ENCODE data around the gene BHLHE23. TPM values are rescaled to one million over a fixed set of nuclear protein-coding genes. Genes with fewer than 3 reads are reported as not detected.

The BHLHE23 gene
- total RNA-seq, 1 experiment from 2014 or later: not detected

- BruUV-seq (replicated peaks): no TSS peak
- no peak for DNase-seq (ENCODE audit: low read depth, low spot score)
- Histone ChIP-seq H3K79me2 (ENCODE audit: insufficient read depth, low read length) (no peaks in the 10 kb centered on the region), H3K27ac (ENCODE audit: low read depth, low read length) (no peak overlapping the region), H3K4me1 (ENCODE audit: control insufficient read depth in 1 of 2, insufficient read depth in 2 of 2, low read length in 2 of 2) (no peaks in the 10 kb centered on the region), H3K9ac (ENCODE audit: low read length) (no peak overlapping the region), H2AFZ (ENCODE audit: low read depth, low read length, poor library complexity, severe bottlenecking) (no peak overlapping the region), H3K4me3 (replicated peaks in 1 of 2; ENCODE audit: low read depth in 1 of 2, low read length in 2 of 2) (no peak overlapping the region), H3K27me3 (ENCODE audit: insufficient read depth, low read length) (peaks cover 12% of the 10 kb centered on the region; the same call in 1 of the 2 replicates), H3K4me2 (ENCODE audit: low read length) (no peak overlapping the region), H3K9me2 (ENCODE audit: insufficient read depth) (no peaks in the 10 kb centered on the region), H4K20me1 (ENCODE audit: insufficient read depth) (no peaks in the 10 kb centered on the region), H3K9me3 (ENCODE audit: control insufficient read depth in 1 of 2, insufficient read depth in 1 of 2, low read depth in 1 of 2, low read length in 2 of 2) (no peaks in the 10 kb centered on the region), H3K36me3 (ENCODE audit: control insufficient read depth in 1 of 2, insufficient read depth in 2 of 2, low read length in 2 of 2) (no peaks in the 10 kb centered on the region)
- CTCF ChIA-PET: no interaction called here
- TF ChIP-seq CTCF (IDR thresholded peaks at IDR 0.05 in 2 of 3, conservative IDR thresholded peaks at IDR 0.05 in 1 of 3; ENCODE audit: borderline replicate concordance in 1 of 3, insufficient read depth in 1 of 3, low read depth in 2 of 3, low read length in 2 of 3) (no peak), EZH2phosphoT487 (IDR thresholded peaks at IDR 0.05; ENCODE audit: borderline replicate concordance) (no peak), TCF7L2 (IDR thresholded peaks at IDR 0.05; ENCODE audit: borderline replicate concordance, extremely low read depth, insufficient read depth, insufficient read length) (no peak), SRF (IDR thresholded peaks at IDR 0.05; ENCODE audit: low read depth) (no peak), YY1 (IDR thresholded peaks at IDR 0.05; ENCODE audit: extremely low read depth, insufficient replicate concordance, low read depth, low read length) (no peak), RAD21 (IDR thresholded peaks at IDR 0.05; ENCODE audit: low read depth) (no peak), SIN3A (IDR thresholded peaks at IDR 0.05; ENCODE audit: low read depth) (no peak), JUND (IDR thresholded peaks at IDR 0.05) (no peak), EZH2 (IDR thresholded peaks at IDR 0.05) (no peak), FOSL1 (IDR thresholded peaks at IDR 0.05; ENCODE audit: low read depth) (no peak), CBX3 (IDR thresholded peaks at IDR 0.05; ENCODE audit: low read depth) (no peak), CEBPB (IDR thresholded peaks at IDR 0.05; ENCODE audit: low read depth) (no peak), ZBTB33 (IDR thresholded peaks at IDR 0.05; ENCODE audit: extremely low read depth, insufficient replicate concordance, low read length) (no peak), POLR2AphosphoS5 (IDR thresholded peaks at IDR 0.05; ENCODE audit: low read depth, low read length) (no peak), ATF3 (IDR thresholded peaks at IDR 0.05) (no peak), MAX (IDR thresholded peaks at IDR 0.05) (no peak), ELF1 (IDR thresholded peaks at IDR 0.05; ENCODE audit: borderline replicate concordance, low read depth) (no peak), EGR1 (IDR thresholded peaks at IDR 0.05; ENCODE audit: low read depth) (no peak)
- ATAC-seq: no peak
- RAD21 ChIA-PET (ENCODE audit: low non-redundant PET in 1 of 2, low total read pairs in 2 of 2, uncharacterized antibody in 2 of 2, unreplicated experiment in 2 of 2): no interaction called here
- POLR2A ChIA-PET: no interaction called here
- intact Hi-C loops (cut with micrococcal nuclease): no loop called here
Observed at GRCh38 chr20:63024573-63025392, 18.0 kb upstream of the BHLHE23 start.

Measured in HCT116 (cell line).